Stimulated activated CD8-positive, alpha-beta memory T cell treated with anti-CD3 and anti-CD28 coated beads, Interleukin-15, amount 100 ng/mL, for 48 hours (primary cell): ENCODE results near the gene FREM2.

Source experiments
- DNase-seq, 2 donors: peaks; one replicate each; pipeline ENCODE4 v3.0.0-alpha.2; 2020; ENCODE audit warnings: low read depth in 2 of 2

Gene FREM2

GRCh38 chr13:38897521-38897920 is 210.6 kb downstream of the FREM2 start:
- no peak for DNase-seq

DNA sequence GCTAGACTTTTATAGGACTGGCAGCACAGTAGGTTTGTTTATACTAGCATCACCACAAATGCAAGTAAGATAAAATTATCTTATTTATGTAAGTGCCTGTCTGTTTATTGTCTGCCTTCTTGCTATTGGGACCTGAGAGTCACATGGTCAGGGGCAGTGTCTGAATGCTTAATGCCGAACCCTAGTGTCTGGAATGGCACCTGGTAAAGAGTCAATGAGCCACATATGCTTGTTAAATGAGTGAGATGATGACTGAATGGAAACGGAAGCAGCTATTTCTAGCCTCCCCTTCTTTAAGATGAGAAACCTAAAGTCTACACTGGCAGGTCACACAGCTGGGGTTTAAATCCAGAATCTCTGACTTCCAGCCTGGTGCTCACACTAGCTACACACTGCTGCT is 211.6 kb downstream of the FREM2 start:
- no peak for DNase-seq

DNA sequence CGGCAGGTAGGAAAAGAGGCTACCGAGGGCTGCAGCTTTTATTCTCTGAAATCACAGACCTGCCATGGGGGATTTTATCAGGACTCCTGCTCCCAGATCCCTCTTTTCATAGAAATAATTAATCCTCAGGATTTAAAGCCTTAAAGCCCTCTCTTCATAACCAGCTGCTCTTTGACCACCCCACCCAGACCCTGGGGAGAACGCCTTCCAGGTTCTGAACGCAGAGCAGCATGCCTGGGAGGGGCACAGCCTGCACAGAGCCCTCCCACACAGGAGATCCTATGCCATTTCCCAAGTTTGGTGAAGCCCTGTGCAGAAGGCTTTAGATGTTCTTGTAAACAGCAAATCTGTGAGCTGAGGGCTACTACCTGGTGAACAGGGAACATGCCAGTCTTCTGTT is 212.7 kb downstream of the FREM2 start:
- DNase-seq, result no peak

DNA sequence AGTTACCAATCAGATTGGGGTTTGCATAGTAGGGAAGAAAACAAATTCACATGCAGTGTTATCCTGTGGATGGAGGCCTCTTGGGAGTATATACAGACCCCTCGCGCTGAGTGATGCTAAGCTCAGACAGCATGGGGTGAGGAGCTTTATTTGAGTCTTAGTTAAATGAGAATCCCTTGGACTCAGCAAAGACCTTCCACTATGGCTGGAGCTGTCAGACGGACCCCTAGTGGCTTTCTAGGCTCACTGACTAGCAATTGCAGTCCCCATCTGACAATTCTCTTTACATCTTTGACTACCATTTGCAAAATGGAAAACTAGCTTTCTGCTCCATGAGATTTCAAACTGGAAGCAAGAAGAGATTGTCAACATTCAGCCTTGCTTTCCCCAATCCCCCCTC is 213.3 kb downstream of the FREM2 start:
- no peak for DNase-seq

DNA sequence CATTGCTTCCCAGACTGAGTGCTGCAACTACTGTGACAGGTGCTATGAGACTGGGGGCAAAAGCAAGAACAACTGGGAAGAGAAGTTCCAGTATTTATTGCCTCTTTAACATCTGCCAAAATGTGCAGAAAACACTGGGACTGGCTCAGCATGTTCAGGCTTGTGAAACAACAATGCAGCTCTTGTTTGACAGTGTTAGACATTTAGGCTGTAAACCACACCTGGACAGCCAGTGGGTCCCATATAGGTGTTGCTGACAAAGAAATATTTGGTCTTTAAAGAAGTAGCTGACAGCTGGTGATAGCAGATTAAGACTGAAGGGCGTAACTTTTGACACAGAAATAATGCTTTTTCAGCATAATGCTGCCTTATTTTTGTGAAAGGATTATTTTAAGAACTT is 215.7 kb downstream of the FREM2 start:
- no peak for DNase-seq

DNA sequence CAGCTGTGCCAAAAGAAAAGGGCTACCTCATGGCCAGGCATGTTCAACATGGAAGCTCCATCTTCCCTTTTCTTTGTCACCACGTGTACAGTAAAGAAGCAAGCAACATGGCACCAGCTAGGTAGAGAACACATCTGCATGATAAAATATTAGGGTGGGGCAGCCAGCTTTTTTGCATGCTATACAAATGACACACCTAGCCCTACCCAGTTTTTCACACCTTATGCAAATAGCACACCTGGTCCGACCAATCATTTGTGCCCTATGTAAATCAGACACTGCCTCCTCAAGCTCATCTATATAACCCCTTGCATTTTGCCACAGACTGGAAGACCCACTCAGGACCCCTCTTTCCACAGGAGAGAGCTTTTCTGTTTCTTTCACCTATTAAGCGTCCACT is 218.2 kb downstream of the FREM2 start:
- no peak for DNase-seq

DNA sequence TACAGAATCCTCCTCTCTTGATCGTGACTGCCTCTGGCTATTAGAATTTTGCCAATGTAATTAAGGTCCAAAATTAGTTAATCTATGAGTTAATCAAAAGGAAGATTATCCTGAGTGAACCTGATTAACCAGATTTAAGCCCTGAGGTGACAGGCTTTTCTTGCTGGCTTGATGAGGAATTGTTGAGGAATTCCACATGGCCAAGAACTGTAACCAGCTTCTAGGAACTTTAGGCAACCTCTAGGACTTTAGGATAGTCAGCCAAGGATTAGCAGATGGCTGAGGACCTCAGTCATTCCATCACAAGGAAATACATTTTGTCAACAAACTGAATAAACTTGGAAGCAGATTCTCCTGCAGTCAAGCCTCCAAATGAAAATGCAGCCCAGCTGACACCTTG is 219.0 kb downstream of the FREM2 start:
- no peak for DNase-seq

DNA sequence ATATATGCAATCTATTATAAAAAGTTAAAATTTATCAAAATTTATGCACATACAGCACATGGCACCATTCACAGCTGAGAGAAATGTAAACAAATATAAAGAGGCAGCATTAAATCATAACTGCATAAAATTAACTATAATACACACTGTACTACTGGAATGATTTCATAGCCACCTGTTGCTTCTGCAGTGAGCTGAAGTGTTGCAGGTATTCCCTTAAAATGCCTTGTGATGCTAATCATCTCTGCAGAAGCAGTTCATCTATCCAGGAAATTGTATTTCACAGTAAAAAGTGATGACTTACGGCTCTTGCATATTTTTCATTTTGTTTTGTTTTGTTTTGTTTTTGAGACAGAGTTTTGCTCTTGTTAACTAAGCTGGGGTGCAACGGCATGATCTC is 221.7 kb downstream of the FREM2 start:
- no peak for DNase-seq

- no peak for DNase-seq
Measured at GRCh38 chr13:38914070-38914469, 227.2 kb downstream of the FREM2 start.

- DNase-seq, result no peak
Measured at GRCh38 chr13:38921081-38921480, 234.2 kb downstream of the FREM2 start.

GRCh38 chr13:38922170-38922569 is 235.3 kb downstream of the FREM2 start:
- no peak for DNase-seq

DNA sequence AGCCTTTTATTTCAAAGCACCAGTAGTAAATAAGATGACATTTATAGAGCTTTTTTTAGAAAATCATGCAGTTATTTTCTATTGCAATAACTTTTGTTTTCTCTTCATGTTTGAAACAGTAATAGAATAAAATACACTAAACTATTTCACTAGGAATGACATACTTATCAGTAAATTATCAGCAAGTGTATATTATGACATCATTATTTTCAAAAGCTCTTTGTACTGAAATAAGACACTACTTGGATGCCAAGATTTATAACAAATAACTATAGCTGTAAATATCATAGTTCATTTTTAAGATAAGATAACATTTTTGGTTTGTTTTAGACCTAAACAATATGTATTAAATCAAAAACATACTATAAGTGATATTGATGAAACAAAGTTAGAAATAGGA is 246.9 kb downstream of the FREM2 start:
- no peak for DNase-seq
